K562 (cell line): ENCODE data around the gene EXOSC1. TPM values are rescaled to one million over a fixed set of nuclear protein-coding genes. Genes with fewer than 3 reads are reported as not detected.
A peak's percentile ranks its signal among the peaks of the same experiment; 100 is the strongest.

ENCODE experiments used
- ATAC-seq: fragments of 200-7000 bp; cut with Tn5 transposase; 3 replicates; pipeline ENCODE4 v1.9.1; 2020; ENCODE audit warnings: moderate library complexity
- BruUV-seq: library from RNA; stranded (reverse); fragments of 400-500 nt; replicated peaks from 2 replicates; lab custom pipeline; 2021; lab: Mats Ljungman, UMichigan
- CTCF ChIA-PET: fragments of 300-600 bp; formaldehyde crosslinking; extraction: SDS; loops from one replicate; lab custom pipeline; 2021; ENCODE audit warnings: low intra/inter-chr PET ratio; lab: Yijun Ruan, JAX
- POLR2A ChIA-PET: fragments of 300-600, 350-650 bp; sonication (Branson Sonifier 250); formaldehyde crosslinking; extraction: SDS; loops from one replicate; lab custom pipeline; 2021; ENCODE audit warnings: antibody characterized with exemption, inconsistent platforms; lab: Yijun Ruan, JAX
- DNase-seq, 4 experiments: peaks; one replicate each; pipeline versions ENCODE4 v3.0.0 to v3.0.0-alpha.2; 2011 to 2018; ENCODE audit warnings: low spot score in 3 of 4, mixed read lengths in 3 of 4; ENCODE audit errors: extremely low read depth in 1 of 4
- FAIRE-seq: peaks from 2 replicates; lab custom pipeline; 2011; peaks lifted over from hg19 to GRCh38; lab: Jason Lieb, UNC
- H2AFZ ChIP-seq: 2 replicates; pipeline ENCODE4 v1.6.0; 2011; ENCODE audit warnings: low read depth, low read length, control low read depth, inconsistent platforms
- H3K27ac ChIP-seq: fragments of 200-600 bp; 3 replicates; pipeline ENCODE4 v1.8.0; 2011; ENCODE audit warnings: low read depth, mild to moderate bottlenecking, control low read depth, inconsistent platforms, low read length, moderate library complexity, mixed read lengths; ENCODE audit errors: extremely low read depth
- H3K27me3 ChIP-seq, 2 experiments: fragments of 300-600 bp in 1 of 2; 2 replicates in 1 of 2; 3 replicates in 1 of 2; pipeline versions ENCODE4 v1.6.0 to v1.8.0; 2011; ENCODE audit warnings: inconsistent platforms in 2 of 2, low read length in 2 of 2, mild to moderate bottlenecking in 1 of 2, mixed read lengths in 1 of 2, moderate library complexity in 1 of 2; ENCODE audit not compliant: control insufficient read depth in 2 of 2, insufficient read depth in 2 of 2
- H3K36me3 ChIP-seq: fragments of 300-600 bp; 3 replicates; pipeline ENCODE4 v1.8.0; 2011; ENCODE audit warnings: mild to moderate bottlenecking, low read length, inconsistent platforms; ENCODE audit not compliant: control insufficient read depth, insufficient read depth
- H3K4me1 ChIP-seq, 2 experiments: fragments of 200-600 bp in 1 of 2; replicated peaks in 1 of 2; 2 replicates in 1 of 2; 3 replicates in 1 of 2; pipeline versions ENCODE4 v1.5.1 to v1.8.0; 2011; ENCODE audit warnings: inconsistent platforms in 2 of 2, low read length in 2 of 2, mild to moderate bottlenecking in 1 of 2, mixed read lengths in 1 of 2, moderate library complexity in 1 of 2; ENCODE audit not compliant: control insufficient read depth in 2 of 2, insufficient read depth in 2 of 2
- H3K4me2 ChIP-seq: 2 replicates; pipeline ENCODE4 v1.6.1; 2011; ENCODE audit warnings: low read length, control low read depth, inconsistent platforms, mixed read lengths; ENCODE audit not compliant: insufficient read depth
- H3K4me3 ChIP-seq: fragments of 200-600 bp; sonication (generic), shearing (Covaris generic); 2 replicates; pipeline ENCODE4 v1.5.1; 2016; ENCODE audit warnings: control low read depth, inconsistent platforms
- H3K79me2 ChIP-seq: fragments of 200-600 bp; 3 replicates; pipeline ENCODE4 v1.8.0; 2011; ENCODE audit warnings: low read length, inconsistent platforms; ENCODE audit not compliant: control insufficient read depth, insufficient read depth
- H3K9ac ChIP-seq, 2 experiments: 2 replicates each; pipeline versions ENCODE4 v1.6.0 to v1.6.1; 2011; ENCODE audit warnings: low read depth in 2 of 2, low read length in 2 of 2, control low read depth in 1 of 2, inconsistent platforms in 1 of 2, mild to moderate bottlenecking in 1 of 2, mixed read lengths in 1 of 2; ENCODE audit not compliant: insufficient read depth in 1 of 2
- H3K9me1 ChIP-seq: one replicate; pipeline ENCODE4 v1.6.0; 2011; ENCODE audit warnings: inconsistent platforms, mild to moderate bottlenecking, low read length, moderate library complexity; ENCODE audit not compliant: control insufficient read depth, insufficient read depth
- H3K9me3 ChIP-seq: replicated peaks from 2 replicates; pipeline ENCODE4 v1.5.1; 2011; ENCODE audit warnings: low read depth, low read length, inconsistent platforms; ENCODE audit not compliant: control insufficient read depth, insufficient read depth
- H4K20me1 ChIP-seq: replicated peaks from 2 replicates; pipeline ENCODE4 v1.6.1; 2011; ENCODE audit warnings: low read length, inconsistent platforms, mixed read lengths; ENCODE audit not compliant: control insufficient read depth, insufficient read depth
- ATF7 ChIP-seq: fragments of 450-650 bp; IDR thresholded peaks from 2 replicates; pipeline ENCODE4 v1.7.1; 2014; ENCODE audit warnings: mild to moderate bottlenecking, moderate library complexity
- HIVEP1 ChIP-seq: fragments of 250-450 bp; sonication (Bioruptor Pico); IDR thresholded peaks from 2 replicates; pipeline ENCODE4 v1.4.0; 2020; ENCODE audit warnings: mild to moderate bottlenecking
- HNRNPH1 ChIP-seq: fragments of 200-400 bp; formaldehyde crosslinking; optimal IDR thresholded peaks from 2 replicates; pipeline ENCODE3; 2017; ENCODE audit warnings: low read depth, mild to moderate bottlenecking, low read length, moderate library complexity
- HNRNPLL ChIP-seq: fragments of 200-400 bp; formaldehyde crosslinking; IDR thresholded peaks from 2 replicates; pipeline ENCODE4 v1.6.1; 2017; ENCODE audit warnings: low read length, low read depth, mild to moderate bottlenecking; ENCODE audit not compliant: poor library complexity, severe bottlenecking
- NELFE ChIP-seq: IDR thresholded peaks from 2 replicates; pipeline ENCODE4 v1.6.1; 2011; ENCODE audit warnings: mild to moderate bottlenecking; ENCODE audit not compliant: insufficient read depth, insufficient read length
- PHB2 ChIP-seq: fragments of 450-650 bp; IDR thresholded peaks from 2 replicates; pipeline ENCODE4 v1.6.1; 2017; ENCODE audit warnings: low read depth
- SRSF1 ChIP-seq: fragments of 200-400 bp; formaldehyde crosslinking; IDR thresholded peaks from 2 replicates; pipeline ENCODE4 v1.6.1; 2017; ENCODE audit warnings: mild to moderate bottlenecking, low read depth, low read length, moderate library complexity
- ZBTB43 ChIP-seq: sonication (generic); formaldehyde crosslinking; IDR thresholded peaks from 2 replicates; pipeline ENCODE4 v1.8.0; 2023; ENCODE audit warnings: mild to moderate bottlenecking, missing genetic modification reagents
- ZNF324 ChIP-seq: fragments of 250-450 bp; sonication (Bioruptor Pico); IDR thresholded peaks from 2 replicates; pipeline ENCODE4 v1.4.0; 2020; ENCODE audit warnings: mild to moderate bottlenecking
- WGBS: fragments of 100-300 bp; shearing (Covaris generic); methylation state at CpG from one replicate; pipeline ENCODE4 v1.1.6; 2016; ENCODE audit warnings: low coverage, mixed read lengths; ENCODE audit not compliant: insufficient coverage; ENCODE audit errors: missing lambda C conversion rate; 5-methylcytosine and 5-hydroxymethylcytosine counted together
- in situ Hi-C: fragments of 300-500 bp; cut with MboI; formaldehyde crosslinking; loops from 4 replicates; pipeline ENCODE4 v1.15.0; 2018; ENCODE audit warnings: inconsistent platforms, mixed read lengths
- intact Hi-C: fragments of 100-400 bp; cut with micrococcal nuclease; formaldehyde crosslinking; loops from 2 replicates; pipeline ENCODE4 v1.14.2; 2022
- polyA plus RNA-seq, 8 experiments: library from polyadenylated mRNA; depleted of rRNA in 4 of 8; stranded (reverse) in 5 of 8; unstranded in 3 of 8; fragments of >200 nt; fragmentation: Nextera tagmentation in 2 of 8; fragmentation: Illumina TruSeq in 1 of 8; extraction: Ambion mirVana in 2 of 8; extraction: Trizol in 1 of 8; gene quantifications; 2 replicates each; pipeline versions ENCODE4 v1.2.1 to v1.2.3, GENCODE V29; 2011 to 2014; ENCODE audit warnings: inconsistent platforms in 1 of 8, missing spikeins in 1 of 8
- total RNA-seq, 7 experiments: library from RNA; depleted of rRNA in 6 of 7; stranded (reverse); fragments of >200 nt in 6 of 7; fragmentation: Illumina TruSeq in 2 of 7; extraction: Trizol in 2 of 7; gene quantifications; 2 replicates each; pipeline versions ENCODE4 v1.2.1 to v1.2.3, GENCODE V29; 2011 to 2021; ENCODE audit warnings: low replicate concordance in 1 of 7

EXOSC1 gene
- total and polyA plus RNA-seq, 9 of the 15 experiments (the other 6 are each of a cell fraction or from before 2014, with no cell fraction given) = 44.3 to 117 (median 67.0) TPM

GRCh38 chr10:97494151-97494550 is 48.3 kb upstream of the EXOSC1 start (continued):
- TF ChIP-seq PHB2 (no peak), HNRNPLL (no peak)

DNA sequence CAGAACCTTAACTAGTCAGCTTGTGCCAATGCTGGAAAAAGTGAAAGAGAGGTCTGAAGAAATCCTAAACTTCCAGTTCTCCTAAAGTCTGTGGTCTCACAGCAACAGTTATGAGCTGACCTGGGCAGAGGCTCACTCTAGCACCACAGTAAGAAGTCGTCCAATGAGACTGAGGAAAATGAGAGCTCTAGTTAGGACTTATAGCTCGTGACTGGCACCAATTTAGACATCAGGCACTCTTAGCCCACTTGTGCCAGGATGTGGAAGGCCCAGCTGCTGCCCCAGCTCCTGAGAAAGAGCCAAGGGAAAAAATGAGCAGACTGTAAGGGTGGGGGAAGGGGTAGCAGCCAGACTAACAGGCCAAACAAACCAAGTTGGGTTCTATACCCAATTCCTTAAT is 44.8 kb upstream of the EXOSC1 start:
- intact Hi-C loops = no loop called here

More for the DNA sequence above, 44.8 kb upstream of the EXOSC1 start:
- Histone ChIP-seq H3K9me1 (no peaks in the 10 kb centered on the region), H3K36me3 (peaks cover 43% of the 10 kb centered on the region; the same call in 2 of the 3 replicates), H3K79me2 (peaks cover 93% of the 10 kb centered on the region), H3K27ac (no peak overlapping the region), H3K4me3 (no peak overlapping the region), H2AFZ (no peak overlapping the region), H3K9ac (peak overlapping the region in 1 of 2 experiments; percentile 55; a peak in 1 of 4 replicates), H3K27me3 (no peaks in the 10 kb centered on the region), H3K4me2 (no peak overlapping the region), H4K20me1 (0 out of 2 replicates have a peak, but pooled peaks cover 16% of the 10 kb centered on the region), H3K9me3 (no peaks in the 10 kb centered on the region), H3K4me1 (peaks cover 5 to 6% of the 10 kb centered on the region in 2 experiments; a peak in 3 of 5 replicates)
- no peak for ATAC-seq
- DNase-seq = no peak
- in situ Hi-C loops = no loop called here
- WGBS = 80% methylated on average over 2 of the region's 2 CpGs
- no peak for FAIRE-seq
- ChIA-PET POLR2A (interaction anchor here (0.6 to 1.0 kb wide), 2 partner anchors 29 to 58 kb away, joined by 4 read pairs; no protein-coding TSS in a partner anchor), CTCF (no interaction called here)
- no TSS peak for BruUV-seq
- TF ChIP-seq ZBTB43 (CRISPR knock-in tag) = no peak
- no peak for TF ChIP-seq SRSF1
- no peak for TF ChIP-seq HIVEP1 (CRISPR knock-in tag)
- TF ChIP-seq HNRNPH1 = no peak
- no peak for TF ChIP-seq ZNF324 (CRISPR knock-in tag)
- no peak for TF ChIP-seq NELFE
- TF ChIP-seq ATF7 = no peak
